ENCODE measurements around the gene GYPA. TPM values are rescaled to one million over a fixed set of nuclear protein-coding genes. Genes with fewer than 3 reads are reported as not detected.
"Not testable (repeated sequence)": the region's sequence is repeated elsewhere in the genome, so short reads cannot be mapped to it uniquely, and the experiment has no call there.

Gene GYPA
- total and polyA plus RNA-seq, 2 experiments from 2014 or later: not detected

DNA sequence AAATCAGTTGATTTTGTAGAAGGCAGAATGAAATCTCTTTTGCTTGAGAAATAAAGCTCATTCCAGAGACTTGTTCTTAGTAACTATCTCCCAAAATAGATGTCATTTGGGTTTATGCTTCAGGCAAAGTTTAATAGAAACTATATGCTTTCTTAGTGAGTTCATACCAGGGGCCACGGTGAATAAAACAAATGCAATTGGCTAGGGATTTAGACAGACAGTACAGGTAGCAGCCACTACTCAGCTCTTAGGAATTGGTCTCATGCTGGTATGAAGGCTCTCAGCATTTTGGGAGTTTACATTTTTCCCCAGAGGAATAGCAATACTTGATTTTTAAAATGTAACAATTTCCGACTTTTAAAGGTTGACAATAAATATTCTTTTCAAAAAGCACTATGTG lies 27.0 kb downstream of the GYPA start:
- Histone ChIP-seq H3K4me1 (ENCODE audit: insufficient read depth) (no peaks in the 10 kb centered on the region), H3K9me2 (replicated peaks; ENCODE audit: insufficient read depth) (no peaks in the 10 kb centered on the region), H3K27ac (no peak overlapping the region), H3K4me3 (no peak overlapping the region), H4K20me1 (ENCODE audit: insufficient read depth, poor library complexity, severe bottlenecking) (no peaks in the 10 kb centered on the region), H3K4me2 (no peak overlapping the region), H3K79me2 (no peaks in the 10 kb centered on the region), H3K27me3 (no peaks in the 10 kb centered on the region), H2AFZ (no peak overlapping the region), H3K36me3 (replicated peaks; ENCODE audit: insufficient read depth, low read depth) (no peaks in the 10 kb centered on the region), H3K9me3 (ENCODE audit: low read depth) (no peaks in the 10 kb centered on the region)
- 73% methylated on average over 2 of the region's 2 CpGs for WGBS (ENCODE audit: low lambda C conversion rate, missing lambda C conversion rate)
- no peak for TF ChIP-seq EZH2phosphoT487 (IDR thresholded peaks at IDR 0.05; ENCODE audit: low read depth, severe bottlenecking, unreplicated experiment)
- no peak for TF ChIP-seq EZH2 (IDR thresholded peaks at IDR 0.05; ENCODE audit: borderline replicate concordance)
- no peak for TF ChIP-seq CTCF (IDR thresholded peaks at IDR 0.05; ENCODE audit: poor library complexity)
- no peak for DNase-seq (ENCODE audit: low spot score)

DNA sequence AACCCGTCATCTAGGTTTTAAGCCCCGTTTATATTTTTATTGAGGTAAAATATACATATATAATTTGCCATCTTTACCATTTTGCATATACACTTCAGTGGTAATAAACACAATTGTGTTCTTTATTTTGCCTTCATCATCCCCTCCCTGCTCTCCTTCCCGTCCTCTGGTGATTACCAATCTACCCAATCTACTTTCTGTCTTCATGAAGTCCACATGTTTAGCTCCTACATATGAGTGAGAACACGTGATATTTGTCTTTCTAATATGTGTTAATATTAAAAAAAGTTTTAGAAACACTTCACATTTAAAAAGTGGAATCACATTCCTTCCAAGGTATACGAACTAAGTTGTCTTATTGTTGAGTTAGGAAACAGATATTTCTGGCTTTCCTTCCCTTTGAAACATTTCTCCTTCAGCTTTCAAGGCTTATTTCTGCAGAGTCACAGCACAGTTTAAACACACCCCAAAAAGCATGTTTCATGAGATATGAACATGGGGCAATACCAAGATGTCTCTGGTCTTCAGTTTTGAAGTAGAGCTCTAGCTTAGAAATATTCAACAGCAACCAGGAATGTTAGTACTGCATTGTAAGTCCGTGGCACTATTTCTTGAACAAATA lies 35.9 kb downstream of the GYPA start:
- 92% methylated on average over 6 of the region's 6 CpGs for WGBS (ENCODE audit: low lambda C conversion rate, missing lambda C conversion rate)
- no peak overlapping the region for H3K4me3 ChIP-seq

DNA sequence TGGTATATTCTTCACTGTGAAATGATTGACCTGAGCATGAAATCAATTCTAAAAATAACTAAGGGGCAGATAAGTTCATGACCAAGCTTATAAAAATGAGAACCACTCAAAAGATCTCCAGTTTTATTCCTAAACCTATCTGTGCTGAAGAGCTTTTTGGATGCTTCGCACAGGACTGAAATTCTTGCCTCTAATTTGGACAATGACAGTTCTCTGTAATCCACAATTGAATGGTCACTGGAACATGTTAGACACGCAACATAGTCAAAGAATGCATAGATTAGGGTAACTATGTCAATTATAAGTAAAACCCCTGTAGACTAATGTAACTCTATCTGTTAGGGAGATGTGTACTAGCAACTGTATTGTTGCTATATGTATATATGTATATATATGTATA lies 42.7 kb downstream of the GYPA start:
- H3K79me2 ChIP-seq; H4K20me1 ChIP-seq (ENCODE audit: insufficient read depth, poor library complexity, severe bottlenecking); H3K27ac ChIP-seq; H3K9me2 ChIP-seq (replicated peaks; ENCODE audit: insufficient read depth); H3K4me2 ChIP-seq; H2AFZ ChIP-seq; H3K4me1 ChIP-seq (ENCODE audit: insufficient read depth); H3K4me3 ChIP-seq; H3K9me3 ChIP-seq (ENCODE audit: low read depth); H3K27me3 ChIP-seq; DNase-seq (ENCODE audit: low spot score); H3K36me3 ChIP-seq (replicated peaks; ENCODE audit: insufficient read depth, low read depth): not testable (repeated sequence)
- 89% methylated on average over 2 of the region's 2 CpGs for WGBS (ENCODE audit: low lambda C conversion rate, missing lambda C conversion rate)

More for the DNA sequence above, 35.9 kb downstream of the GYPA start:
- no peak overlapping the region for H3K27ac ChIP-seq
- H2AFZ ChIP-seq: no peak overlapping the region
- no peak overlapping the region for H3K4me2 ChIP-seq
- no peaks in the 10 kb centered on the region for H3K79me2 ChIP-seq
- no peaks in the 10 kb centered on the region for H3K9me2 ChIP-seq (replicated peaks; ENCODE audit: insufficient read depth)
- no peaks in the 10 kb centered on the region for H3K36me3 ChIP-seq (replicated peaks; ENCODE audit: insufficient read depth, low read depth)
- no peaks in the 10 kb centered on the region for H3K4me1 ChIP-seq (ENCODE audit: insufficient read depth)
- no peaks in the 10 kb centered on the region for H3K9me3 ChIP-seq (ENCODE audit: low read depth)
- DNase-seq (ENCODE audit: low spot score): no peak
- TF ChIP-seq CTCF (IDR thresholded peaks at IDR 0.05; ENCODE audit: poor library complexity): no peak
- no peaks in the 10 kb centered on the region for H4K20me1 ChIP-seq (ENCODE audit: insufficient read depth, poor library complexity, severe bottlenecking)
- H3K27me3 ChIP-seq: no peaks in the 10 kb centered on the region

DNA sequence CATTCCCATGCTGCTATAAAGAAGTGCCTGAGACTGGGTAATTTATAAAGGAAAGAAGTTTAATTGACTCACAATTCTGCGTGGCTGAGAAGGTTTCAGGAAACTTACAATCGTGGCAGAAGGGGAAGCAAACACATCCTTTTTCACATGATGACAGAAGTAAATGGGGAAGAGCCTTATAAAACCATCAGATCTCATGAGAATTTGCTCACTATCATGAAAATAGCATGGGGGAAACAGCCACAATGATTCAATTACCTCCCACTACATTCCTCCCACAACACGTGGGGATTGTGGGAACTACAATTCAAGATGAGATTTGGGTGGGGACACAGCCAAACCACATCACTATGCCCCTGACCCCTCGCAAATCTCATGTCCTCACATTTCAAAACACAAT lies 46.5 kb downstream of the GYPA start:
- H3K4me1 ChIP-seq (ENCODE audit: insufficient read depth); H3K36me3 ChIP-seq (replicated peaks; ENCODE audit: insufficient read depth, low read depth); H4K20me1 ChIP-seq (ENCODE audit: insufficient read depth, poor library complexity, severe bottlenecking); H3K79me2 ChIP-seq; H3K4me2 ChIP-seq; H3K4me3 ChIP-seq; H2AFZ ChIP-seq; H3K27ac ChIP-seq; H3K9me2 ChIP-seq (replicated peaks; ENCODE audit: insufficient read depth); H3K9me3 ChIP-seq (ENCODE audit: low read depth); H3K27me3 ChIP-seq; DNase-seq (ENCODE audit: low spot score): not testable (repeated sequence)
- WGBS (ENCODE audit: low lambda C conversion rate, missing lambda C conversion rate): 69% methylated on average over 4 of the region's 4 CpGs

- not testable (repeated sequence) for H4K20me1 ChIP-seq (ENCODE audit: insufficient read depth, poor library complexity, severe bottlenecking); H3K79me2 ChIP-seq; DNase-seq (ENCODE audit: low spot score); H3K4me2 ChIP-seq; H2AFZ ChIP-seq; H3K27me3 ChIP-seq; H3K36me3 ChIP-seq (replicated peaks; ENCODE audit: insufficient read depth, low read depth); H3K4me1 ChIP-seq (ENCODE audit: insufficient read depth); H3K9me3 ChIP-seq (ENCODE audit: low read depth); H3K4me3 ChIP-seq; H3K9me2 ChIP-seq (replicated peaks; ENCODE audit: insufficient read depth); H3K27ac ChIP-seq
- 93% methylated on average over 2 of the region's 2 CpGs for WGBS (ENCODE audit: low lambda C conversion rate, missing lambda C conversion rate)
These were observed 49.3 kb downstream of the GYPA start for GRCh38 chr4:144091181-144091580.
